HepG2 (cell line): ENCODE data around the gene GJB5. TPM values are rescaled to one million over a fixed set of nuclear protein-coding genes. Genes with fewer than 3 reads are reported as not detected.

Experiments used
- ATAC-seq: fragments of 200-7000 bp; cut with Tn5 transposase; 3 replicates; pipeline ENCODE4 v1.9.1; 2020; ENCODE audit warnings: mild to moderate bottlenecking, moderate library complexity
- BruUV-seq: library from RNA; stranded (reverse); fragments of 400-500 nt; replicated peaks from 2 replicates; lab custom pipeline; 2021; lab: Mats Ljungman, UMichigan
- CTCF ChIA-PET: fragments of 300-600 bp; formaldehyde crosslinking; extraction: SDS; loops from one replicate; lab custom pipeline; 2021; ENCODE audit warnings: low total read pairs, inconsistent platforms, low intra/inter-chr PET ratio; lab: Yijun Ruan, JAX
- POLR2A ChIA-PET: fragments of 350-600 bp; sonication (Branson Sonifier 250); formaldehyde crosslinking; loops from one replicate; lab custom pipeline; 2020; ENCODE audit warnings: antibody characterized with exemption, inconsistent platforms; lab: Yijun Ruan, JAX
- DNase-seq: peaks from one replicate; pipeline ENCODE4 v3.0.0-alpha.2; 2015; ENCODE audit warnings: low spot score
- FAIRE-seq: peaks from 3 replicates; lab custom pipeline; 2011; peaks lifted over from hg19 to GRCh38; lab: Jason Lieb, UNC
- H2AFZ ChIP-seq: one replicate; pipeline ENCODE4 v1.6.1; 2011; ENCODE audit warnings: low read length, inconsistent platforms
- H3K27ac ChIP-seq: fragments of 300-600 bp; 3 replicates; pipeline ENCODE4 v1.8.0; 2011; ENCODE audit warnings: mixed run types, mild to moderate bottlenecking, mixed read lengths, low read length, inconsistent platforms; ENCODE audit not compliant: insufficient read depth; ENCODE audit errors: extremely low read length
- H3K27me3 ChIP-seq, 2 experiments: fragments of 200-600 bp in 1 of 2; 2 replicates in 1 of 2; 3 replicates in 1 of 2; pipeline versions ENCODE4 v1.6.0 to v1.8.0; 2011; ENCODE audit warnings: low read length in 2 of 2, mild to moderate bottlenecking in 2 of 2, moderate library complexity in 2 of 2, inconsistent platforms in 1 of 2; ENCODE audit not compliant: insufficient read depth in 2 of 2, control insufficient read depth in 1 of 2
- H3K36me3 ChIP-seq, 2 experiments: fragments of 200-600 bp in 1 of 2; replicated peaks in 1 of 2; 2 replicates in 1 of 2; 3 replicates in 1 of 2; pipeline versions ENCODE4 v1.5.1 to v1.8.0; 2011; ENCODE audit warnings: low read length in 2 of 2, inconsistent platforms in 1 of 2; ENCODE audit not compliant: insufficient read depth in 2 of 2, control insufficient read depth in 1 of 2
- H3K4me1 ChIP-seq: 2 replicates; pipeline ENCODE4 v1.5.1; 2012; ENCODE audit warnings: low read length, inconsistent platforms; ENCODE audit not compliant: insufficient read depth
- H3K4me2 ChIP-seq: 2 replicates; pipeline ENCODE4 v1.6.0; 2011; ENCODE audit warnings: low read depth, low read length, inconsistent platforms
- H3K4me3 ChIP-seq, 3 experiments: fragments of 200-600 bp in 1 of 3; sonication (generic), shearing (Covaris generic) in 1 of 3; replicated peaks in 1 of 3; 2 replicates each; pipeline ENCODE4 v1.5.1; 2011 to 2016; ENCODE audit warnings: low read length in 3 of 3, inconsistent platforms in 2 of 3, low read depth in 2 of 3, mild to moderate bottlenecking in 2 of 3, control low read depth in 1 of 3, mixed read lengths in 1 of 3; ENCODE audit not compliant: insufficient read depth in 1 of 3
- H3K79me2 ChIP-seq: one replicate; pipeline ENCODE4 v1.6.1; 2011; ENCODE audit warnings: low read length, inconsistent platforms; ENCODE audit not compliant: insufficient read depth
- H3K9ac ChIP-seq: 2 replicates; pipeline ENCODE4 v1.6.0; 2011; ENCODE audit warnings: mild to moderate bottlenecking, low read depth, low read length, inconsistent platforms; ENCODE audit not compliant: insufficient read depth
- H3K9me3 ChIP-seq: 2 replicates; pipeline ENCODE4 v1.5.1; 2012; ENCODE audit warnings: mild to moderate bottlenecking, low read length
- H4K20me1 ChIP-seq: 2 replicates; pipeline ENCODE4 v1.6.0; 2011; ENCODE audit warnings: inconsistent platforms, mild to moderate bottlenecking, low read length, moderate library complexity; ENCODE audit not compliant: insufficient read depth
- KMT2B ChIP-seq: IDR thresholded peaks from 2 replicates; pipeline ENCODE4 v1.6.1; 2016; ENCODE audit warnings: missing genetic modification reagents, missing compliant biosample characterization
- NPAS2 ChIP-seq: sonication (generic); formaldehyde crosslinking; IDR thresholded peaks from 2 replicates; pipeline ENCODE4 v1.8.0; 2022; ENCODE audit warnings: mild to moderate bottlenecking, missing genetic modification reagents, borderline replicate concordance
- ZNF331 ChIP-seq: sonication (generic); formaldehyde crosslinking; IDR thresholded peaks from 2 replicates; pipeline ENCODE4 v1.4.0; 2020; ENCODE audit warnings: missing genetic modification reagents
- ZNF558 ChIP-seq: sonication (generic); formaldehyde crosslinking; IDR thresholded peaks from 2 replicates; pipeline ENCODE4 v1.9.0; 2022; ENCODE audit warnings: mild to moderate bottlenecking, missing genetic modification reagents, borderline replicate concordance
- WGBS: methylation state at CpG from one replicate; pipeline ENCODE4 v1.1.6; 2017; ENCODE audit warnings: low lambda C conversion rate; 5-methylcytosine and 5-hydroxymethylcytosine counted together
- in situ Hi-C: cut with HindIII; loops from 2 replicates; pipeline ENCODE4 v1.10.0; 2017; ENCODE audit warnings: low pct_unique_long_range_greater_than_20kb; ENCODE audit not compliant: extremely low pct_ligation_motif_present
- intact Hi-C: fragments of 100-400 bp; cut with micrococcal nuclease; formaldehyde crosslinking; loops from one replicate; pipeline ENCODE4 v1.10.0; 2022; ENCODE audit not compliant: unreplicated experiment
- polyA plus RNA-seq, 8 experiments: library from polyadenylated mRNA; depleted of rRNA in 3 of 8; stranded (reverse) in 7 of 8; unstranded in 1 of 8; fragments of >200 nt; fragmentation: Illumina TruSeq in 4 of 8; extraction: Trizol in 4 of 8; gene quantifications; 2 replicates each; pipeline versions ENCODE4 v1.2.1 to v1.2.3, GENCODE V29; 2011 to 2016; ENCODE audit warnings: low read depth in 4 of 8, missing spikeins in 1 of 8, mixed read lengths in 1 of 8; ENCODE audit not compliant: insufficient read depth in 1 of 8
- total RNA-seq, 5 experiments: library from RNA; depleted of rRNA; stranded (reverse); fragments of >200 nt; fragmentation: Illumina TruSeq; extraction: Trizol; gene quantifications; 2 replicates each; pipeline ENCODE4 v1.2.3, GENCODE V29; 2016; ENCODE audit warnings: low read depth in 1 of 5
- TF ChIP-seq, protein P1 (sequence below): sonication (generic); formaldehyde crosslinking; IDR thresholded peaks from 2 replicates; pipeline ENCODE4 v1.8.0; 2022; ENCODE audit warnings: missing genetic modification reagents, mild to moderate bottlenecking, borderline replicate concordance
- TF ChIP-seq, protein P2 (sequence below): IDR thresholded peaks from 2 replicates; pipeline ENCODE4 v1.6.1; 2016; ENCODE audit warnings: low read depth, missing genetic modification reagents, missing compliant biosample characterization

The GJB5 gene
- total and polyA plus RNA-seq, 2 of the 13 experiments (the other 11 are each of a cell fraction or from before 2014, with no cell fraction given), result not detected

DNA sequence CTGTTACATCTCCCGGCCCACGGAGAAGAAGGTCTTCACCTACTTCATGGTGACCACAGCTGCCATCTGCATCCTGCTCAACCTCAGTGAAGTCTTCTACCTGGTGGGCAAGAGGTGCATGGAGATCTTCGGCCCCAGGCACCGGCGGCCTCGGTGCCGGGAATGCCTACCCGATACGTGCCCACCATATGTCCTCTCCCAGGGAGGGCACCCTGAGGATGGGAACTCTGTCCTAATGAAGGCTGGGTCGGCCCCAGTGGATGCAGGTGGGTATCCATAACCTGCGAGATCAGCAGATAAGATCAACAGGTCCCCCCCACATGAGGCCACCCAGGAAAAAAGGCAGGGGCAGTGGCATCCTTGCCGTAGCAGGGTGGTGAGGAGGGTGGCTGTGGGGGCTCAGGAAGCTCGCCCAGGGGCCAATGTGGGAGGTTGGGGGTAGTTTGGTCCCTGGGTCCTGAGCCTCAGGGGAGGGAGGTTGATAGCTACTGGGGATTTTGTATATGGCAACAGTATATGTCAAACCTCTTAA is 7.0 kb downstream of the GJB5 start:
- H3K79me2 ChIP-seq, result no peaks in the 10 kb centered on the region
- no peaks in the 10 kb centered on the region for H3K9me3 ChIP-seq
- H3K36me3 ChIP-seq, result no peaks in the 10 kb centered on the region
- H3K4me2 ChIP-seq, result no peak overlapping the region
- in situ Hi-C loops (no loop called here), intact Hi-C loops (no loop called here)
- ChIA-PET CTCF (no interaction called here), POLR2A (no interaction called here)
- peaks cover 3 to 53% of the 10 kb centered on the region in 2 experiments; a peak in 3 of 5 replicates for H3K27me3 ChIP-seq
- FAIRE-seq, result no peak
- no peaks in the 10 kb centered on the region for H4K20me1 ChIP-seq
- WGBS, result 19% methylated on average over 2 of the region's 13 CpGs
- no TSS peak for BruUV-seq
- H3K9ac ChIP-seq, result no peak overlapping the region
- no peaks in the 10 kb centered on the region for H3K4me1 ChIP-seq
- H2AFZ ChIP-seq, result no peak overlapping the region
- ATAC-seq, result no peak
- TF ChIP-seq ZNF331 (CRISPR knock-in tag) (no peak), KMT2B (no peak)
- no peak for DNase-seq
- no peak overlapping the region for H3K27ac ChIP-seq
- H3K4me3 ChIP-seq, result no peak overlapping the region

DNA sequence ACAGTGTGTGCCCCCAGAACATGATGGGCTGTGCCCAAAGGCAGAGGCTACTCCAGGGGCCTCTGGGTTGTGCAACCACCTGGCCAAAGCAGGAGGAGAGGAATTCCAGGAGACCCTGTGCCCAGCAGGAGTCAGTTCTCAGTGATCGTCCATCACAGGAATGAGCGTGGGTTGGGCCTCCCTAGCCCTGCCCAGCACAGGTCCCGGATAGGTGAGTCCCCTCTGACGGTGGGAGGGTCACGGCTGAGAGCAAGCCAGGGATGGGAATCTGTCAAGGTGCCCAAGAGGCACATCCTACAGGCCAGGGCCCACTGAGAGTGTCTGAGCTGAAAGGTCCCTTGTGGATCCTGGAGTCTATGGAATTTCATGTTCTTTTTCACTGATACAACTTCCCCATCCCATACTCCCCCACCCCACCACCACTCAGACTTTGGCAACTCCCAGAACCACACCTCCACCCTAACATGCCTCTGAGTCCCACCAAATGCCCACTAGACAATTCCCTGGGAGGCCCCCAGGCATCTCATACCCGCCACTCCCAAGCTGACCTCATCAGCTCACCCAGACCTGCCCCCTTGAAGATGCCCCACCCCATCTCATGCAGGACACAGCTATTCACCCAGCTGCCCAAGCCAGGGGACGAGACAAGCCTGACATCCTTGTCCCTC is 7.8 kb downstream of the GJB5 start:
- ATAC-seq, result no peak

More for the DNA sequence above, 7.8 kb downstream of the GJB5 start:
- Histone ChIP-seq H3K79me2 (no peaks in the 10 kb centered on the region), H3K4me1 (no peaks in the 10 kb centered on the region), H3K36me3 (no peaks in the 10 kb centered on the region), H4K20me1 (no peaks in the 10 kb centered on the region), H3K27me3 (peaks cover 3 to 47% of the 10 kb centered on the region in 2 experiments; a peak in 3 of 5 replicates), H3K4me3 (no peak overlapping the region), H3K27ac (no peak overlapping the region), H3K4me2 (no peak overlapping the region), H2AFZ (no peak overlapping the region), H3K9me3 (no peaks in the 10 kb centered on the region), H3K9ac (no peak overlapping the region)
- in situ Hi-C loops (no loop called here), intact Hi-C loops (no loop called here)
- DNase-seq (no peak), FAIRE-seq (no peak)
- WGBS, result 0% methylated on average over 7 of the region's 7 CpGs
- no TSS peak for BruUV-seq
- ChIA-PET POLR2A (no interaction called here), CTCF (no interaction called here)
- TF ChIP-seq NPAS2, result no peak
- TF ChIP-seq ZNF558, result no peak
- TF ChIP-seq, protein P1, sequence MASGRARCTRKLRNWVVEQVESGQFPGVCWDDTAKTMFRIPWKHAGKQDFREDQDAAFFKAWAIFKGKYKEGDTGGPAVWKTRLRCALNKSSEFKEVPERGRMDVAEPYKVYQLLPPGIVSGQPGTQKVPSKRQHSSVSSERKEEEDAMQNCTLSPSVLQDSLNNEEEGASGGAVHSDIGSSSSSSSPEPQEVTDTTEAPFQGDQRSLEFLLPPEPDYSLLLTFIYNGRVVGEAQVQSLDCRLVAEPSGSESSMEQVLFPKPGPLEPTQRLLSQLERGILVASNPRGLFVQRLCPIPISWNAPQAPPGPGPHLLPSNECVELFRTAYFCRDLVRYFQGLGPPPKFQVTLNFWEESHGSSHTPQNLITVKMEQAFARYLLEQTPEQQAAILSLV (CRISPR knock-in tag), result no peak
- TF ChIP-seq, protein P2, sequence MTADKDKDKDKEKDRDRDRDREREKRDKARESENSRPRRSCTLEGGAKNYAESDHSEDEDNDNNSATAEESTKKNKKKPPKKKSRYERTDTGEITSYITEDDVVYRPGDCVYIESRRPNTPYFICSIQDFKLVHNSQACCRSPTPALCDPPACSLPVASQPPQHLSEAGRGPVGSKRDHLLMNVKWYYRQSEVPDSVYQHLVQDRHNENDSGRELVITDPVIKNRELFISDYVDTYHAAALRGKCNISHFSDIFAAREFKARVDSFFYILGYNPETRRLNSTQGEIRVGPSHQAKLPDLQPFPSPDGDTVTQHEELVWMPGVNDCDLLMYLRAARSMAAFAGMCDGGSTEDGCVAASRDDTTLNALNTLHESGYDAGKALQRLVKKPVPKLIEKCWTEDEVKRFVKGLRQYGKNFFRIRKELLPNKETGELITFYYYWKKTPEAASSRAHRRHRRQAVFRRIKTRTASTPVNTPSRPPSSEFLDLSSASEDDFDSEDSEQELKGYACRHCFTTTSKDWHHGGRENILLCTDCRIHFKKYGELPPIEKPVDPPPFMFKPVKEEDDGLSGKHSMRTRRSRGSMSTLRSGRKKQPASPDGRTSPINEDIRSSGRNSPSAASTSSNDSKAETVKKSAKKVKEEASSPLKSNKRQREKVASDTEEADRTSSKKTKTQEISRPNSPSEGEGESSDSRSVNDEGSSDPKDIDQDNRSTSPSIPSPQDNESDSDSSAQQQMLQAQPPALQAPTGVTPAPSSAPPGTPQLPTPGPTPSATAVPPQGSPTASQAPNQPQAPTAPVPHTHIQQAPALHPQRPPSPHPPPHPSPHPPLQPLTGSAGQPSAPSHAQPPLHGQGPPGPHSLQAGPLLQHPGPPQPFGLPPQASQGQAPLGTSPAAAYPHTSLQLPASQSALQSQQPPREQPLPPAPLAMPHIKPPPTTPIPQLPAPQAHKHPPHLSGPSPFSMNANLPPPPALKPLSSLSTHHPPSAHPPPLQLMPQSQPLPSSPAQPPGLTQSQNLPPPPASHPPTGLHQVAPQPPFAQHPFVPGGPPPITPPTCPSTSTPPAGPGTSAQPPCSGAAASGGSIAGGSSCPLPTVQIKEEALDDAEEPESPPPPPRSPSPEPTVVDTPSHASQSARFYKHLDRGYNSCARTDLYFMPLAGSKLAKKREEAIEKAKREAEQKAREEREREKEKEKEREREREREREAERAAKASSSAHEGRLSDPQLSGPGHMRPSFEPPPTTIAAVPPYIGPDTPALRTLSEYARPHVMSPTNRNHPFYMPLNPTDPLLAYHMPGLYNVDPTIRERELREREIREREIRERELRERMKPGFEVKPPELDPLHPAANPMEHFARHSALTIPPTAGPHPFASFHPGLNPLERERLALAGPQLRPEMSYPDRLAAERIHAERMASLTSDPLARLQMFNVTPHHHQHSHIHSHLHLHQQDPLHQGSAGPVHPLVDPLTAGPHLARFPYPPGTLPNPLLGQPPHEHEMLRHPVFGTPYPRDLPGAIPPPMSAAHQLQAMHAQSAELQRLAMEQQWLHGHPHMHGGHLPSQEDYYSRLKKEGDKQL (CRISPR knock-in tag), result no peak
